Endothelial cell of umbilical vein (primary cell): ENCODE measurements around the gene GFAP. TPM values are rescaled to one million over a fixed set of nuclear protein-coding genes. Genes with fewer than 3 reads are reported as not detected.

Experiments
- BruUV-seq: library from RNA; stranded (reverse); fragments of 400-500 nt; replicated peaks from 2 replicates; lab custom pipeline; 2021; lab: Mats Ljungman, UMichigan
- CTCF ChIA-PET: fragments of 300-600, 350-600 bp; sonication (Branson Sonifier 250); formaldehyde crosslinking; loops from one replicate; lab custom pipeline; 2021; ENCODE audit warnings: antibody characterized with exemption, inconsistent platforms; lab: Charles Lee
- POLR2A ChIA-PET: fragments of 300-600, 350-600 bp; sonication (Branson Sonifier 250); formaldehyde crosslinking; loops from one replicate; lab custom pipeline; 2021; ENCODE audit warnings: antibody characterized with exemption, inconsistent platforms; lab: Charles Lee
- DNase-seq: peaks from one replicate; pipeline ENCODE4 v3.0.0-alpha.2; 2011; ENCODE audit warnings: low read depth, low spot score
- FAIRE-seq: peaks from 2 replicates; lab custom pipeline; 2011; peaks lifted over from hg19 to GRCh38; lab: Jason Lieb, UNC
- H2AFZ ChIP-seq: 2 replicates; pipeline ENCODE4 v1.6.0; 2012; ENCODE audit warnings: low read depth, low read length, control low read depth, inconsistent platforms
- H3K27ac ChIP-seq: 2 replicates; pipeline ENCODE4 v1.5.1; 2011; ENCODE audit warnings: low read depth, mild to moderate bottlenecking, control low read depth, low read length, moderate library complexity; ENCODE audit not compliant: insufficient read depth
- H3K27me3 ChIP-seq, 2 experiments: 2 replicates each; pipeline versions ENCODE4 v1.6.0 to v1.6.1; 2011; ENCODE audit warnings: low read length in 2 of 2, mixed read lengths in 1 of 2; ENCODE audit not compliant: control insufficient read depth in 2 of 2, insufficient read depth in 2 of 2
- H3K36me3 ChIP-seq, 2 experiments: 2 replicates in 1 of 2; 3 replicates in 1 of 2; pipeline ENCODE4 v1.5.1; 2011; ENCODE audit warnings: low read length in 2 of 2, mild to moderate bottlenecking in 1 of 2, moderate library complexity in 1 of 2; ENCODE audit not compliant: control insufficient read depth in 2 of 2, insufficient read depth in 2 of 2; ENCODE audit errors: extremely low read depth in 1 of 2
- H3K4me1 ChIP-seq: 3 replicates; pipeline ENCODE4 v1.5.1; 2011; ENCODE audit warnings: mild to moderate bottlenecking, low read length; ENCODE audit not compliant: control insufficient read depth, insufficient read depth; ENCODE audit errors: extremely low read depth
- H3K4me2 ChIP-seq: 2 replicates; pipeline ENCODE4 v1.6.1; 2011; ENCODE audit warnings: low read length, control low read depth, mixed read lengths; ENCODE audit not compliant: insufficient read depth
- H3K4me3 ChIP-seq, 3 experiments: fragments of 200-600 bp in 1 of 3; sonication (generic), shearing (Covaris generic) in 1 of 3; replicated peaks in 1 of 3; 2 replicates each; pipeline ENCODE4 v1.5.1; 2011 to 2016; ENCODE audit warnings: control low read depth in 3 of 3, low read length in 3 of 3, mild to moderate bottlenecking in 2 of 3, inconsistent platforms in 1 of 3, low read depth in 1 of 3, moderate library complexity in 1 of 3; ENCODE audit not compliant: insufficient read depth in 1 of 3
- H3K79me2 ChIP-seq: 2 replicates; pipeline ENCODE4 v1.6.0; 2012; ENCODE audit warnings: low read length, inconsistent platforms; ENCODE audit not compliant: control insufficient read depth, insufficient read depth
- H3K9ac ChIP-seq: replicated peaks from 2 replicates; pipeline ENCODE3; 2011; ENCODE audit warnings: low read length, control low read depth; ENCODE audit not compliant: insufficient read depth; ENCODE audit errors: extremely low read depth
- H3K9me1 ChIP-seq: replicated peaks from 3 replicates; pipeline ENCODE4 v1.6.0; 2011; ENCODE audit warnings: mild to moderate bottlenecking, low read length; ENCODE audit not compliant: control insufficient read depth, insufficient read depth; ENCODE audit errors: extremely low read depth
- H3K9me3 ChIP-seq: replicated peaks from 2 replicates; pipeline ENCODE4 v1.5.1; 2012; ENCODE audit warnings: low read length, inconsistent platforms; ENCODE audit not compliant: control insufficient read depth, insufficient read depth
- H4K20me1 ChIP-seq: replicated peaks from 2 replicates; pipeline ENCODE3; 2011; ENCODE audit warnings: mild to moderate bottlenecking, low read length; ENCODE audit not compliant: control insufficient read depth, insufficient read depth; ENCODE audit errors: extremely low read depth
- EZH2 ChIP-seq: IDR thresholded peaks from 2 replicates; pipeline ENCODE4 v1.6.1; 2012; ENCODE audit warnings: borderline replicate concordance, low read depth, mild to moderate bottlenecking, moderate library complexity, low read length, inconsistent platforms; ENCODE audit not compliant: severe bottlenecking
- FOS ChIP-seq: IDR thresholded peaks from 2 replicates; pipeline ENCODE4 v1.6.1; 2011; ENCODE audit warnings: mild to moderate bottlenecking, low read length, moderate library complexity, borderline replicate concordance; ENCODE audit not compliant: insufficient read depth
- GATA2 ChIP-seq: IDR thresholded peaks from 2 replicates; pipeline ENCODE4 v1.7.0; 2011; ENCODE audit warnings: low read depth, mild to moderate bottlenecking, moderate library complexity, mixed read lengths, low read length; ENCODE audit not compliant: insufficient read length, insufficient read depth
- JUN ChIP-seq: IDR thresholded peaks from 2 replicates; pipeline ENCODE4 v1.6.1; 2011; ENCODE audit warnings: borderline replicate concordance, low read depth; ENCODE audit not compliant: insufficient read length, insufficient read depth
- MYC ChIP-seq: IDR thresholded peaks from one replicate; pipeline ENCODE4 v1.6.1; 2011; ENCODE audit warnings: mild to moderate bottlenecking, low read depth, low read length
- POLR2A ChIP-seq: IDR thresholded peaks from 2 replicates; pipeline ENCODE4 v1.6.1; 2012; ENCODE audit warnings: low read depth, mild to moderate bottlenecking, control low read depth, low read length
- POLR2AphosphoS5 ChIP-seq: IDR thresholded peaks from 2 replicates; pipeline ENCODE4 v1.6.1; 2012; ENCODE audit warnings: low read depth, mild to moderate bottlenecking, control low read depth, low read length, moderate library complexity; ENCODE audit not compliant: insufficient read depth
- dilution Hi-C: fragments of 300-500 bp; cut with MboI; formaldehyde crosslinking; loops from one replicate; pipeline ENCODE4 v1.15.0; 2019; ENCODE audit warnings: low sequenced_read_pairs; ENCODE audit not compliant: extremely low pct_ligation_motif_present
- intact Hi-C: fragments of 100-400 bp; cut with micrococcal nuclease; formaldehyde crosslinking; loops from one replicate; pipeline ENCODE4 v1.10.0; 2022
- polyA plus RNA-seq, 4 experiments: library from polyadenylated mRNA; depleted of rRNA in 3 of 4; stranded (reverse) in 3 of 4; unstranded in 1 of 4; fragments of >200 nt; gene quantifications; 2 replicates each; pipeline versions ENCODE4 v1.2.1 to v1.2.3, GENCODE V29; 2011 to 2012; ENCODE audit warnings: missing spikeins in 1 of 4
- total RNA-seq: library from RNA; stranded (reverse); gene quantifications from 2 replicates; pipeline ENCODE4 v1.2.3, GENCODE V29; 2021
- TF ChIP-seq, protein P1 (sequence below): IDR thresholded peaks from 2 replicates; pipeline ENCODE4 v1.6.1; 2011; ENCODE audit not compliant: insufficient read depth, insufficient read length
- TF ChIP-seq, protein P2 (sequence below), 2 donors: IDR thresholded peaks; 1 replicate in 1 of 2; 2 replicates in 1 of 2; pipeline ENCODE4 v1.5.1; 2011; ENCODE audit warnings: low read length in 2 of 2, mild to moderate bottlenecking in 2 of 2, moderate library complexity in 2 of 2, control low read depth in 1 of 2, inconsistent platforms in 1 of 2, low read depth in 1 of 2; ENCODE audit not compliant: insufficient read depth in 1 of 2; ENCODE audit errors: extremely low read depth in 1 of 2

Gene GFAP
- total and polyA plus RNA-seq, 2 donors (not counting 3 experiments of a cell fraction or from before 2014, with no cell fraction given): 0.07 to 0.42 TPM

DNA sequence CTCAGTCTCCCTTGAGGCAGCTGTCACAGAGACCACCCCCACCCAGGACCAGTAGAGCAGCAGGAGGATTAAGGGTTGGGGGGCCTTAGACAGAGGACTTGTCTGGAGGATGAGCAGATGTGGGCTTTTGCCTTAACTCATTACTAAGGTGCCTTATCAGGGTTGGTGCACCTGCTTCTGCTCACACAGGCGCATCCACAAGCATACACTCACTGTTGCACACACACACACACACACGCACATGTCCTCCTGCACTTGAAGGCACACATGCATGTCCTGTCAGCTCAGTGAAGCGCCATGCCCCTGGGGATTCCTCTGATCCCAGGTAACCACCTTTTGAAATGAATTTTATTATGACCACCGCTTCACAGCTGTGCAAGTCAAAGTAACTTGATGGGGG, 1.2 kb downstream of the GFAP start:
- POLR2A ChIA-PET: no interaction called here

More for the DNA sequence above, 1.2 kb downstream of the GFAP start:
- no peak for TF ChIP-seq EZH2
- no peak for TF ChIP-seq MYC
- TF ChIP-seq POLR2A: no peak
- TF ChIP-seq, protein P1, sequence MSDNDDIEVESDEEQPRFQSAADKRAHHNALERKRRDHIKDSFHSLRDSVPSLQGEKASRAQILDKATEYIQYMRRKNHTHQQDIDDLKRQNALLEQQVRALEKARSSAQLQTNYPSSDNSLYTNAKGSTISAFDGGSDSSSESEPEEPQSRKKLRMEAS: no peak
- no peak for TF ChIP-seq FOS
- no peak for TF ChIP-seq GATA2
- TF ChIP-seq JUN: no peak
- TF ChIP-seq, protein P2, sequence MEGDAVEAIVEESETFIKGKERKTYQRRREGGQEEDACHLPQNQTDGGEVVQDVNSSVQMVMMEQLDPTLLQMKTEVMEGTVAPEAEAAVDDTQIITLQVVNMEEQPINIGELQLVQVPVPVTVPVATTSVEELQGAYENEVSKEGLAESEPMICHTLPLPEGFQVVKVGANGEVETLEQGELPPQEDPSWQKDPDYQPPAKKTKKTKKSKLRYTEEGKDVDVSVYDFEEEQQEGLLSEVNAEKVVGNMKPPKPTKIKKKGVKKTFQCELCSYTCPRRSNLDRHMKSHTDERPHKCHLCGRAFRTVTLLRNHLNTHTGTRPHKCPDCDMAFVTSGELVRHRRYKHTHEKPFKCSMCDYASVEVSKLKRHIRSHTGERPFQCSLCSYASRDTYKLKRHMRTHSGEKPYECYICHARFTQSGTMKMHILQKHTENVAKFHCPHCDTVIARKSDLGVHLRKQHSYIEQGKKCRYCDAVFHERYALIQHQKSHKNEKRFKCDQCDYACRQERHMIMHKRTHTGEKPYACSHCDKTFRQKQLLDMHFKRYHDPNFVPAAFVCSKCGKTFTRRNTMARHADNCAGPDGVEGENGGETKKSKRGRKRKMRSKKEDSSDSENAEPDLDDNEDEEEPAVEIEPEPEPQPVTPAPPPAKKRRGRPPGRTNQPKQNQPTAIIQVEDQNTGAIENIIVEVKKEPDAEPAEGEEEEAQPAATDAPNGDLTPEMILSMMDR (IDR thresholded peaks at IDR 0.05; ENCODE audit: extremely low read depth in 1 of 2, insufficient read depth in 1 of 2, low read depth in 1 of 2, low read length in 2 of 2): no peak
- TF ChIP-seq POLR2AphosphoS5: no peak
- no peak overlapping the region for H3K27ac ChIP-seq
- H3K4me2 ChIP-seq: no peak overlapping the region
- dilution Hi-C loops (no loop called here), intact Hi-C loops (no loop called here)
- H3K79me2 ChIP-seq: no peaks in the 10 kb centered on the region
- peaks cover 12% of the 10 kb centered on the region for H3K4me1 ChIP-seq
- CTCF ChIA-PET: interaction anchor here (1.8 to 9.4 kb wide), 3 partner anchors 14 to 221 kb away, joined by 7 to 94 read pairs (median 28); partner anchors contain the start of genes ACBD4 and EFTUD2
- BruUV-seq: no TSS peak
- H4K20me1 ChIP-seq: no peaks in the 10 kb centered on the region
- H3K27me3 ChIP-seq: no peaks in the 10 kb centered on the region
- H2AFZ ChIP-seq: no peak overlapping the region
- H3K9me1 ChIP-seq: no peaks in the 10 kb centered on the region
- DNase-seq (no peak), FAIRE-seq (no peak)
- no peak overlapping the region for H3K4me3 ChIP-seq
- no peak overlapping the region for H3K9ac ChIP-seq
- H3K36me3 ChIP-seq: no peaks in the 10 kb centered on the region
- H3K9me3 ChIP-seq: no peaks in the 10 kb centered on the region
